ENCODE data around the gene MRGPRG. TPM values are rescaled to one million over a fixed set of nuclear protein-coding genes. Genes with fewer than 3 reads are reported as not detected.
A peak's percentile ranks its signal among the peaks of the same experiment; 100 is the strongest.

The MRGPRG gene
- total and polyA plus RNA-seq, 9 of the 15 experiments (the other 6 are each of a cell fraction or from before 2014, with no cell fraction given): not detected

DNA sequence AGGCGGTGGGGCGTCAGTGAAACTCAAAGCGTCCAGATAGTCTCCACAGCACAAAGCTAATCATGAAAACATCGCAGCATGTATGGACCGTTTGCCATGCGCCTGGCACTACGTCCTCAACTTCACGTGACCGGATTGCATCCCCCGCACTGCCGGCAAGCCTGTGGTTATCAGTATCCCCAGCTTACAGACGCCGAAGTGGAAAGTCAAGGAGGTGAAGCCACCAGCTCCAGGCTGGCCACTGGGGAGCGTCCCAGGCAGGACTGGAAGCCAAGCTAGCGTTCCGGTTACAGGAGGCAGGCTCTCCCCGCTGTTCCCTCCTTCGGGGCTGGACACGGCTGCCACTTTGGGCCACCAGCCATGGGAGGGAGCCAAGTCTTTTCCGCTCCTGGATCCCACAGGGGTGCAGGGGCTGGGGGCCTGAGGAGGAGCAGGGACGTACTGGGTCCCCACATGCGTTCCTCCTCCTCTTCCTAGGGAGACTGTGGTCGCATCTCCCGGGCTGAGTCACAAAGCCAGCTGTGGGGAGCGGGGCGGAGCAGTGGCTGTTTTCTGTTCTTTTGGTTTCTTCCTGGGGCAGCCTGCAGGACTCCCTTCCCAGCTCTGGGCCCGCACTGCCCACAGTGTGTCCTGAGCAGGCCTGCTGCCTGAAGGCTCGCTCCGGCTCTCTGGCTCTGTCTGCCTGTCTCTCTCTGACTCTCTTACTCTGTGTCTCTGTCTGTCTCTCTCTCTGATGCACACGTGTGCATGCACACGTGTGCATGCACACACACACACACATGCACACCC, 49.2 kb downstream of the MRGPRG start (continued):
- peak; percentile 64 for TF ChIP-seq JUND (IDR thresholded peaks at IDR 0.05; ENCODE audit: borderline replicate concordance, low read depth, low read length)
- peak; percentile 61; the same call in 2 of the 3 replicates for TF ChIP-seq JUND (tag; IDR thresholded peaks at IDR 0.05; ENCODE audit: borderline replicate concordance, low read depth, low read length)
- no peak for TF ChIP-seq PYGO2 (tag; IDR thresholded peaks at IDR 0.05)
- no peak for TF ChIP-seq RHOXF2B (CRISPR knock-in tag; conservative IDR thresholded peaks at IDR 0.05)
- TF ChIP-seq ZNF184 (CRISPR knock-in tag; IDR thresholded peaks at IDR 0.05): no peak
- TF ChIP-seq HDAC8 (tag; IDR thresholded peaks at IDR 0.05): no peak
- TF ChIP-seq SPI1 (IDR thresholded peaks at IDR 0.05; ENCODE audit: borderline replicate concordance, low read depth, low read length): no peak
- no peak for TF ChIP-seq CHD1 (IDR thresholded peaks at IDR 0.05; ENCODE audit: low read length)
- TF ChIP-seq ZNF143 (CRISPR knock-in tag; IDR thresholded peaks at IDR 0.05): no peak
- TF ChIP-seq KDM1A (IDR thresholded peaks at IDR 0.05): peak; percentile 74 to 87
- no peak for TF ChIP-seq ESRRB (CRISPR knock-in tag; IDR thresholded peaks at IDR 0.05; ENCODE audit: borderline replicate concordance)
- TF ChIP-seq HDGF (IDR thresholded peaks at IDR 0.05): no peak
- no peak for TF ChIP-seq ZFP1 (CRISPR knock-in tag; IDR thresholded peaks at IDR 0.05)
- TF ChIP-seq TAL1 (IDR thresholded peaks at IDR 0.05): peak; percentile 80
- no peak for TF ChIP-seq STAG1 (CRISPR knock-in tag; IDR thresholded peaks at IDR 0.05; ENCODE audit: borderline replicate concordance)
- peak; percentile 89 for TF ChIP-seq EP300 (IDR thresholded peaks at IDR 0.05; ENCODE audit: low read length)
- TF ChIP-seq, protein P1, sequence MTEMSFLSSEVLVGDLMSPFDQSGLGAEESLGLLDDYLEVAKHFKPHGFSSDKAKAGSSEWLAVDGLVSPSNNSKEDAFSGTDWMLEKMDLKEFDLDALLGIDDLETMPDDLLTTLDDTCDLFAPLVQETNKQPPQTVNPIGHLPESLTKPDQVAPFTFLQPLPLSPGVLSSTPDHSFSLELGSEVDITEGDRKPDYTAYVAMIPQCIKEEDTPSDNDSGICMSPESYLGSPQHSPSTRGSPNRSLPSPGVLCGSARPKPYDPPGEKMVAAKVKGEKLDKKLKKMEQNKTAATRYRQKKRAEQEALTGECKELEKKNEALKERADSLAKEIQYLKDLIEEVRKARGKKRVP (CRISPR knock-in tag; IDR thresholded peaks at IDR 0.05): 0 out of 2 replicates have a peak, but pooled peaks have one; percentile 13
- TF ChIP-seq CCNT2 (IDR thresholded peaks at IDR 0.05; ENCODE audit: borderline replicate concordance, extremely low read depth, insufficient read length, low read depth, low read length): peak; percentile 74
- peak in 1 of 2 experiments; percentile 24; a peak in 1 of 4 replicates for TF ChIP-seq SIN3A (IDR thresholded peaks at IDR 0.05; ENCODE audit: borderline replicate concordance in 2 of 2, control insufficient read depth in 1 of 2, low read depth in 2 of 2, low read length in 2 of 2)
- TF ChIP-seq E4F1 (CRISPR knock-in tag; IDR thresholded peaks at IDR 0.05; ENCODE audit: borderline replicate concordance): no peak
- no peak for TF ChIP-seq TARDBP (IDR thresholded peaks at IDR 0.05)

Measured in K562 (cell line).